HG03097 (cell line): ENCODE measurements around the gene WNT11.

Experiments used
- ATAC-seq: cut with Tn5 transposase; IDR thresholded peaks from one replicate; pipeline ENCODE4 v1.9.1; 2021; ENCODE audit not compliant: unreplicated experiment, low FRiP score

Gene WNT11

GRCh38 chr11:76221365-76221764 is 15.1 kb upstream of the WNT11 start:
- ATAC-seq = no peak

GRCh38 chr11:76219243-76219642 is 12.9 kb upstream of the WNT11 start:
- no peak for ATAC-seq

- ATAC-seq = no peak
These were observed 12.3 kb upstream of the WNT11 start for GRCh38 chr11:76218449-76219178.

GRCh38 chr11:76217653-76218160 is 11.4 kb upstream of the WNT11 start:
- no peak for ATAC-seq

- no peak for ATAC-seq
These were observed 10.4 kb upstream of the WNT11 start for GRCh38 chr11:76216536-76217325.

GRCh38 chr11:76215941-76216340 is 9.6 kb upstream of the WNT11 start:
- no peak for ATAC-seq

GRCh38 chr11:76214968-76215548 is 8.8 kb upstream of the WNT11 start:
- no peak for ATAC-seq

- no peak for ATAC-seq
These were observed 7.9 kb upstream of the WNT11 start for GRCh38 chr11:76214186-76214585.

GRCh38 chr11:76212086-76213035 is 6.1 kb upstream of the WNT11 start:
- no peak for ATAC-seq

- ATAC-seq = no peak
These were observed 4.9 kb upstream of the WNT11 start for GRCh38 chr11:76210931-76211851.

GRCh38 chr11:76209973-76210930 is 4.0 kb upstream of the WNT11 start:
- ATAC-seq = no peak

GRCh38 chr11:76209375-76209972 is 3.2 kb upstream of the WNT11 start:
- no peak for ATAC-seq

- no peak for ATAC-seq
These were observed 2.4 kb upstream of the WNT11 start for GRCh38 chr11:76208438-76209374.

- no peak for ATAC-seq
These were observed 1.5 kb upstream of the WNT11 start for GRCh38 chr11:76207642-76208401.

GRCh38 chr11:76206077-76206326 is 300 bp downstream of the WNT11 start:
- ATAC-seq = no peak
